Glutamatergic neuron (in vitro differentiated cells): ENCODE measurements around the gene PPP2R5D. TPM values are rescaled to one million over a fixed set of nuclear protein-coding genes. Genes with fewer than 3 reads are reported as not detected.
A peak's percentile ranks its signal among the peaks of the same experiment; 100 is the strongest.

Experiments
- DNase-seq: peaks from one replicate; pipeline ENCODE4 v3.0.0; 2022
- H3K27ac Mint-ChIP-seq: one replicate; pipeline ENCODE4 v1.8.0; 2020; ENCODE audit warnings: mild to moderate bottlenecking, mixed read lengths, inconsistent platforms; ENCODE audit not compliant: unreplicated experiment
- H3K27me3 Mint-ChIP-seq: one replicate; pipeline ENCODE4 v1.8.0; 2020; ENCODE audit warnings: mild to moderate bottlenecking, moderate library complexity, mixed read lengths, inconsistent platforms; ENCODE audit not compliant: unreplicated experiment
- H3K36me3 Mint-ChIP-seq: one replicate; pipeline ENCODE4 v1.8.0; 2020; ENCODE audit warnings: mild to moderate bottlenecking, mixed read lengths, inconsistent platforms; ENCODE audit not compliant: unreplicated experiment
- H3K4me1 Mint-ChIP-seq: one replicate; pipeline ENCODE4 v1.8.0; 2020; ENCODE audit warnings: mild to moderate bottlenecking, low read depth, mixed read lengths, inconsistent platforms; ENCODE audit not compliant: unreplicated experiment
- H3K4me3 Mint-ChIP-seq: one replicate; pipeline ENCODE4 v1.8.0; 2020; ENCODE audit warnings: mild to moderate bottlenecking, mixed read lengths, inconsistent platforms; ENCODE audit not compliant: unreplicated experiment
- H3K9me3 Mint-ChIP-seq: one replicate; pipeline ENCODE4 v1.8.0; 2020; ENCODE audit warnings: mild to moderate bottlenecking, moderate library complexity, mixed read lengths, inconsistent platforms; ENCODE audit not compliant: unreplicated experiment
- total RNA-seq: library from RNA; stranded (reverse); fragmentation: NEBNext Ultra II Directional; extraction: Animal tissue kit (Norgen Biotek cat#: 25700); gene quantifications from one replicate; pipeline ENCODE4 v1.2.1, GENCODE V29; 2021; ENCODE audit not compliant: unreplicated experiment
- TF ChIP-seq, protein P1 (sequence below): fragments of 200-600 bp; sonication (generic); IDR thresholded peaks from one replicate; pipeline ENCODE4 v1.5.0; 2021; ENCODE audit not compliant: partially characterized antibody, unreplicated experiment

The PPP2R5D gene
- total RNA-seq, 1 donor from 2014 or later, result 59.1 TPM

DNA sequence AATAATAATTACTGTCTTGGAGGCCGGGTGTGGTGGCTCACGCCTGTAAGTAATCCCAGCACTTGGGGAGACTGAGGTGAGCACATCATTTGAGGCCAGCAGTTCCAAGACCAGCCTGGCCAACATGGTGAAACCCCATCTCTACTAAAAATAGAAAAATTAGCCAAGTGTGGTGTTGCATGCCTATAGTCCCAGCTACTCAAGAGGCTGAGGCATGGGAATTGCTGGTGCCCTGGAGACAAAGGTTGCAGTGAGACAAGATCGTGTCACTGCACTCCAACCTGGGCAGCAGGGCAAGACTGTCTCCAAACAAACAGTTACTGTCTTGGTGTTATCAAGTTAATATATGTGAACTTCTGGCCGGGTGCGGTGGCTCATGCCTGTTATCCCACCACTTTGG, 42.0 kb downstream of the PPP2R5D start:
- H3K4me3 Mint-ChIP-seq, result no peak overlapping the region
- H3K27me3 Mint-ChIP-seq, result peaks cover 3% of the 10 kb centered on the region

GRCh38 chr6:43029120-43029519, 44.8 kb downstream of the PPP2R5D start:
- no peak for DNase-seq
- H3K4me3 Mint-ChIP-seq, result no peak overlapping the region
- H3K4me1 Mint-ChIP-seq, result no peaks in the 10 kb centered on the region
- peaks cover 2% of the 10 kb centered on the region for H3K27me3 Mint-ChIP-seq
- TF ChIP-seq, protein P1, sequence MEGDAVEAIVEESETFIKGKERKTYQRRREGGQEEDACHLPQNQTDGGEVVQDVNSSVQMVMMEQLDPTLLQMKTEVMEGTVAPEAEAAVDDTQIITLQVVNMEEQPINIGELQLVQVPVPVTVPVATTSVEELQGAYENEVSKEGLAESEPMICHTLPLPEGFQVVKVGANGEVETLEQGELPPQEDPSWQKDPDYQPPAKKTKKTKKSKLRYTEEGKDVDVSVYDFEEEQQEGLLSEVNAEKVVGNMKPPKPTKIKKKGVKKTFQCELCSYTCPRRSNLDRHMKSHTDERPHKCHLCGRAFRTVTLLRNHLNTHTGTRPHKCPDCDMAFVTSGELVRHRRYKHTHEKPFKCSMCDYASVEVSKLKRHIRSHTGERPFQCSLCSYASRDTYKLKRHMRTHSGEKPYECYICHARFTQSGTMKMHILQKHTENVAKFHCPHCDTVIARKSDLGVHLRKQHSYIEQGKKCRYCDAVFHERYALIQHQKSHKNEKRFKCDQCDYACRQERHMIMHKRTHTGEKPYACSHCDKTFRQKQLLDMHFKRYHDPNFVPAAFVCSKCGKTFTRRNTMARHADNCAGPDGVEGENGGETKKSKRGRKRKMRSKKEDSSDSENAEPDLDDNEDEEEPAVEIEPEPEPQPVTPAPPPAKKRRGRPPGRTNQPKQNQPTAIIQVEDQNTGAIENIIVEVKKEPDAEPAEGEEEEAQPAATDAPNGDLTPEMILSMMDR, result no peak
- no peaks in the 10 kb centered on the region for H3K36me3 Mint-ChIP-seq
- H3K9me3 Mint-ChIP-seq, result peaks cover 1% of the 10 kb centered on the region
- H3K27ac Mint-ChIP-seq, result no peak overlapping the region

More for the DNA sequence above, 42.0 kb downstream of the PPP2R5D start:
- no peak for DNase-seq
- Mint-ChIP-seq H3K9me3 (peaks cover 5% of the 10 kb centered on the region), H3K4me1 (no peaks in the 10 kb centered on the region), H3K36me3 (no peaks in the 10 kb centered on the region), H3K27ac (no peak overlapping the region)
- TF ChIP-seq, protein P1, result no peak

DNA sequence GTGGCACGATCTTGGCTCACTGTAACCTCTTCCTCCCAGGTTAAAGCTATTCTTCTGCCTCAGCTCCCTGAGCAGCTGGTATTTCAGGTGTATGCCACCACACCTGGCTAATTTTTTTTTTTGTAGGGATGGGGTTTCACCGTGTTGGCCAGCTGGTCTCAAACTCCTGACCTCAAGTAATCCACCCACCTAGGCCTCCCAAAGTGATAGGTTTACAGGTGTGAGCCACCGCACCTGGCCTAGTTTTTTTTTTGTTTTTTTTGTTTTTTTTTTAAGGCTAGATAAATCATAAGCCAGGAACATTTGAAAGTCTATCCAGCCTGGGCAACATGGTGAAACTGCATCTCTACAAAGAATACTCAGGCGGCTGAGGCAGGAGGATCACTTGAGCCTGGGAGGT, 48.0 kb downstream of the PPP2R5D start:
- H3K27ac Mint-ChIP-seq, result no peak overlapping the region
- H3K27me3 Mint-ChIP-seq, result peaks cover 2% of the 10 kb centered on the region
- H3K4me3 Mint-ChIP-seq, result no peak overlapping the region
- no peak for DNase-seq
- peaks cover 2% of the 10 kb centered on the region for H3K4me1 Mint-ChIP-seq
- TF ChIP-seq, protein P1, result no peak
- H3K9me3 Mint-ChIP-seq, result no peaks in the 10 kb centered on the region
- no peaks in the 10 kb centered on the region for H3K36me3 Mint-ChIP-seq

GRCh38 chr6:43033496-43034189, 49.3 kb downstream of the PPP2R5D start:
- Mint-ChIP-seq H3K27ac (peak overlapping the region; percentile 5), H3K9me3 (no peaks in the 10 kb centered on the region), H3K36me3 (no peaks in the 10 kb centered on the region), H3K4me3 (no peak overlapping the region), H3K27me3 (peaks cover 4% of the 10 kb centered on the region), H3K4me1 (peaks cover 2% of the 10 kb centered on the region)
- TF ChIP-seq, protein P1, result no peak
- DNase-seq, result no peak

DNA sequence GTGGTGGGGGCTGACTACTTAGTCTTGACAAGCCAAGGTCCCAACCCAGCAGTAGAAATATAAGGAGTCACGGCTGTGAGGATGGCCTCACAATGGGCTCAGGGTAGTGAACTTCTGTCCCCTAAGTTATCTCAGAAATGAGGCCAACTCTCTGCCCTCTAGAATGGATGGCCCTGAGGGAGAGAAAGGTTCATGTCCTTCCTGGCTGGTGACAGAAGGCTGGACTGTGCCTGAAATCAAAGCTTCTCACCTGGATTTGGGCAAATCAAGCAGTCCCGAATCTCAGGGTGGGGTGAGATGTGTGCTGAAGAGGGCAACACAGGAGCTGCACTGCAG, 49.8 kb downstream of the PPP2R5D start:
- no peaks in the 10 kb centered on the region for H3K36me3 Mint-ChIP-seq
- DNase-seq, result no peak

More for the DNA sequence above, 49.8 kb downstream of the PPP2R5D start:
- Mint-ChIP-seq H3K4me1 (peaks cover 2% of the 10 kb centered on the region), H3K4me3 (no peak overlapping the region), H3K27ac (no peak overlapping the region), H3K9me3 (no peaks in the 10 kb centered on the region), H3K27me3 (peaks cover 7% of the 10 kb centered on the region)
- TF ChIP-seq, protein P1, result no peak
